Activated B cell treated with CpG ODN at 0.5 μM for 24 hours (primary cell): ENCODE measurements around the gene SLC26A5. TPM values are rescaled to one million over a fixed set of nuclear protein-coding genes. Genes with fewer than 3 reads are reported as not detected.

ENCODE experiments used
- ATAC-seq: fragments of 200-7000 bp; cut with Tn5 transposase; one replicate; pipeline ENCODE4 v1.10.0; 2021; ENCODE audit warnings: low read depth, mild to moderate bottlenecking, moderate library complexity
- CTCF ChIA-PET: fragments of 350-600 bp; sonication (Branson Sonifier 250); formaldehyde crosslinking; loops from one replicate; lab custom pipeline; 2021; ENCODE audit warnings: antibody characterized with exemption; lab: Charles Lee
- POLR2A ChIA-PET: fragments of 350-600 bp; sonication (Branson Sonifier 250); formaldehyde crosslinking; loops from one replicate; lab custom pipeline; 2021; ENCODE audit warnings: antibody characterized with exemption; lab: Charles Lee
- DNase-seq: peaks from one replicate; pipeline ENCODE4 v3.0.0; 2022
- H3K27ac Mint-ChIP-seq: one replicate; pipeline ENCODE4 v1.8.0; 2020; ENCODE audit warnings: mixed read lengths
- H3K27me3 Mint-ChIP-seq: one replicate; pipeline ENCODE4 v1.8.0; 2021; ENCODE audit warnings: mixed read lengths
- H3K36me3 Mint-ChIP-seq: one replicate; pipeline ENCODE4 v1.8.0; 2021; ENCODE audit warnings: low read depth, mixed read lengths
- H3K4me1 Mint-ChIP-seq: one replicate; pipeline ENCODE4 v1.8.0; 2021; ENCODE audit warnings: mixed read lengths
- H3K4me3 Mint-ChIP-seq: one replicate; pipeline ENCODE4 v1.8.0; 2020; ENCODE audit warnings: mild to moderate bottlenecking, mixed read lengths
- H3K9me3 Mint-ChIP-seq: one replicate; pipeline ENCODE4 v1.8.0; 2020; ENCODE audit warnings: mixed read lengths
- intact Hi-C: fragments of 100-400 bp; cut with micrococcal nuclease; formaldehyde crosslinking; loops from one replicate; pipeline ENCODE4 v1.15.1; 2024
- total RNA-seq: library from RNA; stranded (reverse); gene quantifications from 2 replicates; pipeline ENCODE4 v1.2.3, GENCODE V29; 2022
- TF ChIP-seq, protein P1 (sequence below): fragments of 200-600 bp; IDR thresholded peaks from one replicate; pipeline ENCODE4 v1.8.0; 2022; ENCODE audit warnings: antibody characterized with exemption, mild to moderate bottlenecking

SLC26A5 gene
- total RNA-seq, 1 donor from 2014 or later = not detected

DNA sequence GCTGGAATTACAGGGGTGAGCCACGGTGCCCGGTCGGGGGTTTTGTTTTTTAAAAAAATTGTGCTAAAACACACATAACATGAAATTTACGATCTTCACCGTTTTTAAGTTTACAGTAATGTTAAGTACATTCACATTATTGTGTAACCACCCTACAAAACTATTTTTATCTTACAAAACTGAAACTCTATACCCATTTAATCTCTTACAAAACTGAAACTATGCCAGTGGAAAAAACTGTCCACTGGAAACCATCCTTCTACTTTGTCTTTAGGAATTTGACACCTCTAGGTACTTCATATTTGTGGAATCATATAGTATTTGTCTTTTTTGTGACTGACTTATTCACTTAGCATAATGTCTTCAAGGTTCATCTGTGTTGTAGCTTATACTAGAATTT, 99.6 kb downstream of the SLC26A5 start:
- intact Hi-C loops = loop anchor here (5.0 to 10.0 kb wide), 2 partner anchors 272 to 861 kb away; partner anchors contain the start of genes ARMC10, FBXL13 and ORC5
- TF ChIP-seq, protein P1, sequence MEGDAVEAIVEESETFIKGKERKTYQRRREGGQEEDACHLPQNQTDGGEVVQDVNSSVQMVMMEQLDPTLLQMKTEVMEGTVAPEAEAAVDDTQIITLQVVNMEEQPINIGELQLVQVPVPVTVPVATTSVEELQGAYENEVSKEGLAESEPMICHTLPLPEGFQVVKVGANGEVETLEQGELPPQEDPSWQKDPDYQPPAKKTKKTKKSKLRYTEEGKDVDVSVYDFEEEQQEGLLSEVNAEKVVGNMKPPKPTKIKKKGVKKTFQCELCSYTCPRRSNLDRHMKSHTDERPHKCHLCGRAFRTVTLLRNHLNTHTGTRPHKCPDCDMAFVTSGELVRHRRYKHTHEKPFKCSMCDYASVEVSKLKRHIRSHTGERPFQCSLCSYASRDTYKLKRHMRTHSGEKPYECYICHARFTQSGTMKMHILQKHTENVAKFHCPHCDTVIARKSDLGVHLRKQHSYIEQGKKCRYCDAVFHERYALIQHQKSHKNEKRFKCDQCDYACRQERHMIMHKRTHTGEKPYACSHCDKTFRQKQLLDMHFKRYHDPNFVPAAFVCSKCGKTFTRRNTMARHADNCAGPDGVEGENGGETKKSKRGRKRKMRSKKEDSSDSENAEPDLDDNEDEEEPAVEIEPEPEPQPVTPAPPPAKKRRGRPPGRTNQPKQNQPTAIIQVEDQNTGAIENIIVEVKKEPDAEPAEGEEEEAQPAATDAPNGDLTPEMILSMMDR = no peak
- H3K27me3 Mint-ChIP-seq = no peaks in the 10 kb centered on the region
- no peaks in the 10 kb centered on the region for H3K9me3 Mint-ChIP-seq
- POLR2A ChIA-PET = no interaction called here
- no peak overlapping the region for H3K27ac Mint-ChIP-seq
- no peak for DNase-seq
- H3K4me1 Mint-ChIP-seq = peaks cover 67% of the 10 kb centered on the region
- no peak for ATAC-seq
- H3K4me3 Mint-ChIP-seq = peak overlapping the region; percentile 19
- peaks cover 33% of the 10 kb centered on the region for H3K36me3 Mint-ChIP-seq
- CTCF ChIA-PET = no interaction called here

DNA sequence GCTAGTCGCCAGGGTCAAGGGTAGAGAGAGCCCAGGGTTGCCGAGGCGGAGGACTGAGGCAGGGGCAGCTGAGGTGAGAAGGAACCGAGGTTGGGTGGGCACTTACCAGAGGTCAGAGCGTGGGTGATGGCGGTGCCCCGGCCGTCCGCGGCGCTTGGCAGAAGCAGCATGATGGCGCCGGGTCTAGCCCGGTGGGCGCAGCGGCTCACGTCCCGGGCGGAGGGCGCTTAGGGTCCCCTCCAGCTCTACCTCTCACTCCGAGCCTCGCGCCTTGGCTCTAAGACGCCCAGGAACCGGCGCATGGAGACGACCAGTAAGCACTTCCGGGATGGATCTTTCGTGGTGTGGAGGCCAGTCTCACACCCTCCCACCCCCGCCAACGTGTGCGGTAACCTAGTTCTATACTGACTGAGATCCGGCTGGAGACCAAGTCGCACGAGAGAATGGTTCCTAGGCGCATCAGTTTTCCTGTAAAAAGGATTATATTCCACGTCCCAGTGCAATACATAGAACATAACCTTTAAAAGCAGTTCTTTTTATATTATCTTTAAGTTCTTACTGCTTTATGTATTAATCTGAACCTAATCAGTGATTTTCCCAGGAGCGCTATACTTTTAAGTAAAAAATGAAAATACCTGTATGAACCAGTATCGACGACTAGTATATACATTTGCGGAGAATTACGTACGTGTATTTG, 101.4 kb downstream of the SLC26A5 start, which contains the start of gene DNAJC2:
TSS of gene DNAJC2 (minus strand) at position 315 of the 697 bp plus-strand sequence. CDS start at position 170, 145 bp downstream.
- CTCF ChIA-PET = interaction anchor here (0.6 kb wide), 1 partner anchor 102 kb away, joined by 3 read pairs; no protein-coding TSS in a partner anchor
- no peaks in the 10 kb centered on the region for H3K27me3 Mint-ChIP-seq
- peaks cover 42% of the 10 kb centered on the region for H3K36me3 Mint-ChIP-seq
- peaks cover 60% of the 10 kb centered on the region for H3K4me1 Mint-ChIP-seq
- peak within 1 kb of the TSS; percentile 94 for H3K27ac Mint-ChIP-seq
- no peaks in the 10 kb centered on the region for H3K9me3 Mint-ChIP-seq
- TF ChIP-seq, protein P1 = no peak
- DNase-seq (peak; percentile 65), ATAC-seq (peak; percentile 90)
- H3K4me3 Mint-ChIP-seq = peak within 1 kb of the TSS; percentile 99
- POLR2A ChIA-PET = interaction anchor here (1.3 kb wide), 1 partner anchor 39 kb away, joined by 4 read pairs; no protein-coding TSS in a partner anchor
- intact Hi-C loops = loop anchor here (1.0 to 10.0 kb wide), 5 partner anchors 47 to 863 kb away; partner anchors contain the start of genes ARMC10, FAM185A, FBXL13 and NAPEPLD

DNA sequence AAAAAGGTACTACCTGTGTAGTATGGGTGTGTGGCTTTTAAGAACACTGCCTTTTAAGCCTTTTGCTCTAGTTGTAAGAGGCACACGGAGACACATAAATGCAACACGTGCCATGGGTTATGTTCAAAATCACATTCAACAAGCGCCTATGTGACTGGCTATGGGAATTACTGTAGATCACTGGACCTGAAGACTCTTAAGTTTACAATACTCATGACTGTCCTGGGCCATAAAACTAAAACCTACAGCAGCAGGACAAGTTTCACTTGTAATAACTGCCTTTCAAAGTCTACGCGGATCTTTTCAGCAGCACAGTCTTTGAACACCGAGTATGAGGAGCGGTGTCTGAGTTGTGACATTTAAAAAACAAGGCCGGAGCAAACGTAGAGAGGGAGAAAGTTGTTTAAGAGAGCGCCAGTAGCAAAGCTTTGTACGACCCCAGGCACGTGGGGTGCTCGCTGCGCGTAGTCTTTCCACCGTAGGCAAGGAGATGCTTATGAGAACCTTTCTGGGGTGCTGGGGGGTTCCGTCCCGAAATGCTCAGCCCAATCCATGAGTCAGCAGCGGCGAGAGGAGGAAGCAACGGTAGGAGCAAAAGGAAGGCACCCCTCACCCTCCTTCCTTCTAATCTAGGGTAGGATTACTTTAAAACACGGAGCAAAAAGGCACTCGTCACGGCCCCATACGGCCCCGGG, 102.1 kb downstream of the SLC26A5 start:
- peak overlapping the region; percentile 94 for H3K27ac Mint-ChIP-seq
- H3K27me3 Mint-ChIP-seq = no peaks in the 10 kb centered on the region
- H3K9me3 Mint-ChIP-seq = no peaks in the 10 kb centered on the region
- H3K36me3 Mint-ChIP-seq = peaks cover 46% of the 10 kb centered on the region
- H3K4me1 Mint-ChIP-seq = peaks cover 54% of the 10 kb centered on the region
- ChIA-PET CTCF (interaction anchor here (0.6 kb wide), 1 partner anchor 101 kb away, joined by 3 read pairs; no protein-coding TSS in a partner anchor), POLR2A (interaction anchor here (0.7 to 1.3 kb wide), 2 partner anchors 21 to 38 kb away, joined by 3 to 4 read pairs; no protein-coding TSS in a partner anchor)
- peak overlapping the region; percentile 99 for H3K4me3 Mint-ChIP-seq
- ATAC-seq (peak; percentile 7), DNase-seq (no peak)
- TF ChIP-seq, protein P1 = no peak
- intact Hi-C loops = loop anchor here (1.0 to 10.0 kb wide), 4 partner anchors 47 to 595 kb away; partner anchors contain the start of genes ARMC10, FAM185A, FBXL13 and NAPEPLD

DNA sequence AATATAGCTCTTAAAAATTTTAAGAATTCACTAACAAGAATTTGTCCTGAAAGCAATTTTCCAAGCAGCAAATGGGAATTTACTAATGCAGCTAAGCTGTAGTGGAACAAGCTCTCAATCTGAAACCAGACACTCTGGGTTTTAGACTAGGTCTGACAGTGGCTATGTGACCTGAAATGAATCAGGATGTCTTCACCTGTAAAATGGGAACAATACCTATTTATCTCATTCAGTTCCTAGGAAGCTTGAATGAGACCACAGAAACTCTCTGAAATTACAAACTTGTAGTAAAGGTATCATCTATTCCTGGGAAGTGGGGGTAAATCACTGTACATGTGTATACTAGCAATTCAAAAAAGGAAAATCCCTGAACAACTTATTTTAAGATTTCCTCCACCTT, 102.7 kb downstream of the SLC26A5 start:
- H3K27ac Mint-ChIP-seq = no peak overlapping the region
- peaks cover 46% of the 10 kb centered on the region for H3K36me3 Mint-ChIP-seq
- intact Hi-C loops = loop anchor here (10.0 kb wide), 1 partner anchor 269 kb away; the partner anchor contains the start of genes ARMC10 and FBXL13
- H3K9me3 Mint-ChIP-seq = no peaks in the 10 kb centered on the region
- DNase-seq (no peak), ATAC-seq (no peak)
- H3K4me3 Mint-ChIP-seq = peak overlapping the region; percentile 99
- H3K27me3 Mint-ChIP-seq = no peaks in the 10 kb centered on the region
- TF ChIP-seq, protein P1 = no peak
- ChIA-PET POLR2A (interaction anchor here (0.6 to 1.3 kb wide), 4 partner anchors 9 to 38 kb away, joined by 3 to 4 read pairs (median 4); no protein-coding TSS in a partner anchor), CTCF (no interaction called here)
- H3K4me1 Mint-ChIP-seq = peaks cover 48% of the 10 kb centered on the region
